H4 (cell line): Measurements from ENCODE around the gene CD200. TPM values are rescaled to one million over a fixed set of nuclear protein-coding genes. Genes with fewer than 3 reads are reported as not detected.
"Not testable (repeated sequence)": the region's sequence is repeated elsewhere in the genome, so short reads cannot be mapped to it uniquely, and the experiment has no call there.

ENCODE experiments used
- DNase-seq: peaks from one replicate; pipeline ENCODE4 v3.0.0-alpha.2; 2015; ENCODE audit warnings: low spot score
- total RNA-seq: library from RNA; depleted of rRNA; stranded (reverse); fragments of >200 nt; shearing (Covaris generic); gene quantifications from 2 replicates; pipeline ENCODE4 v1.2.3, GENCODE V29; 2014

The CD200 gene
- total RNA-seq, 1 experiment from 2014 or later, result not detected

- DNase-seq, result no peak
These were observed 25.2 kb downstream of the CD200 start for GRCh38 chr3:112357930-112358780.

DNA sequence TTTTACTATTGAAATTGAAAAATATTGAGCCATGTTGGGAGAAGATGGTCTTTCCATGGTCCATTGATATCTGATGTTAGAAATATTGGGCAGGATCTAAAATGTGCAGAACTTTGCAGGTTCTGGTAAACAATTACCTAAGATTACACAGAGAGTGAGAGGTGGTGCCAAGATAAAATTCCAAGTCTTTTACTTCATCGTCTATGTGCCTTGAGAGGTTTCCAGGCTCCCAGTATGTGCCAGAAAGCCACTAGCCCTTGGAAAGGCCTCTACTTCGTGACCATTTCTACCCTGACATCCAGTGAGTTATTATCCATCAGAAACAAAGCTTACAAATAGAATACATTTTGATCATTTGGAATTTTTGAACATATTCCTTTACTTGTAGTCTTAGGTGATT, 27.6 kb downstream of the CD200 start:
- DNase-seq, result no peak

DNA sequence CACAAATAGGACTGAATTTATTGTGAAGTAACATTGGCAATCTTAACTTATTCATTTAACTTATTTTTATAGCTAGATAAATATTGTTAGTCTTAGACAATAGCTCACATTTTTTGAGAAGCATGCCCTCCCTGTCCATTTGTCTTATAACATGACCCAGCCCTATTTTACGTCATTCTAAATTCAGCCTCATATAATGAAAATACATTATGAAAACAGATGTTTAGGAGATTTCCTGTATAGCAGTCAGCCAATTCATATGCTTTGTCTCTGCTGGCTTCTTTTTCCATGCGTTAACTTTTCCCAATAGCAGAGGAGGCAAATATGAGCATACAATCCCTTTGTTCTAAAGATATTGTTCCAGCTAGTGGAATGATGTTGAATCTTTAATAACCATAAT, 29.3 kb downstream of the CD200 start:
- no peak for DNase-seq

DNA sequence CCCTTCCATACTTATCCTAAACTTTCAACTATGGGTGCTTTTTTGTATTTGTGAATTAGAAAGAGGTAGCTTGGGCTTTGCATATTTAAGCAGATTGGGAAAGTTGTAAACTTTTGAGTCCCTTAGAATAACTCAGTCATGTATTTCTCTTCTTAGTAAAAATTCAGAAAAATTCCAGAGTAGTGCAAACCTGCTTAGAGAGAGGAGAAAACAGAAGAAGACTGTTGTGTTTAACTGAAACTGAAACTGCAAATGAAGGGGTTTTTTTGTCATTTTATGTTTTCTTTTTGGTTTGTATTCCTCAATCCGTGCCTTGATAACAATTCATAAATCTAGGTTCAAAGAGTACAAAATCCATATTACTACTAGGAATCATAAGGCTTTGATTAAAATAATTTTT, 31.3 kb downstream of the CD200 start:
- DNase-seq, result no peak

GRCh38 chr3:112365035-112365434, 32.1 kb downstream of the CD200 start:
- DNase-seq, result no peak

GRCh38 chr3:112365636-112366035, 32.7 kb downstream of the CD200 start:
- no peak for DNase-seq

GRCh38 chr3:112366522-112366921, 33.6 kb downstream of the CD200 start:
- DNase-seq, result no peak

DNA sequence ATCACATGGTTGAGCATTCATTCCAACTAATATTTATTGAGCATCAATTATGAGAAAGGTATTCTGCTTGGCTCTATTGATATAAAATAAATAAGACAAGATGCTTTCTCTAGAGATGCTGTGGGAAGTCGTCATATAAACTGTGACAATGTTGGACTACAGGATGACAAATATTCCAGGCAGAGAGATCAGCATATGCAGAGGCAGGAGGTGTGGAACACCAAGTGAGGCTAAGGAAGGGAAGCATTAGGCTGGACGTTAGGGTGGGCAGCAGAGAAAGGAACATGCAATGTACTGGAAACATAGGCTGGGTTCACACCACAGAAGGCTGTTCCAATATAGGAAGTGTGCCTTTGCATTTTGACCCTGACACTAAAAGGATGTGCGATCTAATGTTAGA, 38.6 kb downstream of the CD200 start:
- no peak for DNase-seq

GRCh38 chr3:112372396-112372795, 39.4 kb downstream of the CD200 start:
- DNase-seq, result no peak

- DNase-seq, result no peak
These were observed 40.5 kb downstream of the CD200 start for GRCh38 chr3:112373476-112373875.

DNA sequence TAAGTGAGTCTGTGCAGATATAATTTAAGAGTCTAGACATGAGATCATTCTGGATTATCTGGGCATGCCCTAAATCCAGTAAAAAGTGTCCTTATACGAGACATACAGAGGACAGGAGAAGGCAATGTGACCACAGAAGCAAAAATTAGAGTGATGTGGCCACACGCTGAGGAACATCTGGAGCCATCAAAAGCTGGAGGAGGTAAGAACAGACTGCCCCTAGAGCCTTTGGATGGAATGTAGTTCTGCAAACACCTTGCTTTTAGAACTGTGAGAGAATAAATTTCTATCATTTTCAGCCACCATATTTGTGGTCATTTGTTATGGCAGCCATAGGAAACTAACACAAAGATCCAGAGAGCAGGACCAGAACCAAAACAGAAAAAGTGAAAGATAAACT, 41.0 kb downstream of the CD200 start:
- DNase-seq, result no peak

- no peak for DNase-seq
These were observed 41.4 kb downstream of the CD200 start for GRCh38 chr3:112374333-112374734.

GRCh38 chr3:112375117-112375516, 42.2 kb downstream of the CD200 start:
- DNase-seq, result no peak

DNA sequence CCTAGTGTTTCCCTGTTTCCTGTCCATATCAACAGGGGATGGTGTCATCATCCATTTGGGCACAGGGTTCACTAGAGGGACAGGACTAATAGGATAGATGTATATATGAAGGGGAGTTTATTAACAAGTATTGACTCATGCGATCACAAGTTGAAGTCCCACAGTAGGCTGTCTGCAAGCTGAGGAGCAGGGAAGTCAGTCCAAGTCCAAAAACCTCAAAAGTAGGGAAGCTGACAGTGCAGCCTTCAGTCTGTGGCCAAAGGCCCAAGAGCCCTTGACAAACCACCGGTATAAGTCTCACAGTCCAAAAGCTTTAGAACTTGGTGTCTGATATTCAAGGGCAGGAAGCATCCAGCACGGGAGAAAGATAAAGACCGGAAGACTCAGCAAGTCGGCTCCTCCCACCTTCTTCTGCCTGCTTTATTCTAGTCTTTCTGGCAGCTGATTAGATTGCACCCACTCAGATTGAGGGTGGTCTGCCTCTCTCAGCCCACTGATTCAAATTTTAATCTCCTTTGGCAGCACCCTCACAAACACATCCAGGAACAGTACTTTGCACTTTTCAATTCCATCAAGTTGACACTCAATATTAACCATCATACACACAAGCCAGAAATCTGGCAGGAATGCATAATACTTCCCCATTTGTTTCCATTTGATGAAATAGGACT, 43.4 kb downstream of the CD200 start:
- DNase-seq, result no peak

GRCh38 chr3:112376992-112377391, 44.0 kb downstream of the CD200 start:
- DNase-seq, result no peak

DNA sequence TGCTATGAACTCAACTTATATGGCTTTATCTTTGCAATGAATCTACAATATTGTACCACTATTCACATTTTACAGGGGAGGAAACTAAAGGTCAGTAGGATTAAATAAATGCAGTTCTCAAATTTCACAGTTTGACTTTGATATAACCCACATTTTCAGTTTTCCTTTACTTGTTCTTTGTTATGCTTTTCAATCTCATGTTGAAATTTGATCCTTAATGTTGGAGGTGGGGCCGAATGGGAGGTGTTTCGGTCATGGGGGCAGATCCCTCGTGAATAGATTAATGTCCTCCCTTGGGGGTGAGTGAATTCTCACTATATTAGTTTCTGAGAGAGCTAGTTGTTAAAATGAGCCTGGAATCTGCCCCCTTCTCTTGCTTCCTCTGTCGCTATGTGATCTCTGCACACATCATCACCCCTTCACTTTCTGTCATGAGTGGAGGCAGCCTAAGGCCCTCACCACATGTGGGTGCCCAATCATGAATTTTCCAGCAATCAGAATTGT, 44.7 kb downstream of the CD200 start:
- DNase-seq, result no peak

- not testable (repeated sequence) for DNase-seq
These were observed 45.4 kb downstream of the CD200 start for GRCh38 chr3:112378347-112378746.

DNA sequence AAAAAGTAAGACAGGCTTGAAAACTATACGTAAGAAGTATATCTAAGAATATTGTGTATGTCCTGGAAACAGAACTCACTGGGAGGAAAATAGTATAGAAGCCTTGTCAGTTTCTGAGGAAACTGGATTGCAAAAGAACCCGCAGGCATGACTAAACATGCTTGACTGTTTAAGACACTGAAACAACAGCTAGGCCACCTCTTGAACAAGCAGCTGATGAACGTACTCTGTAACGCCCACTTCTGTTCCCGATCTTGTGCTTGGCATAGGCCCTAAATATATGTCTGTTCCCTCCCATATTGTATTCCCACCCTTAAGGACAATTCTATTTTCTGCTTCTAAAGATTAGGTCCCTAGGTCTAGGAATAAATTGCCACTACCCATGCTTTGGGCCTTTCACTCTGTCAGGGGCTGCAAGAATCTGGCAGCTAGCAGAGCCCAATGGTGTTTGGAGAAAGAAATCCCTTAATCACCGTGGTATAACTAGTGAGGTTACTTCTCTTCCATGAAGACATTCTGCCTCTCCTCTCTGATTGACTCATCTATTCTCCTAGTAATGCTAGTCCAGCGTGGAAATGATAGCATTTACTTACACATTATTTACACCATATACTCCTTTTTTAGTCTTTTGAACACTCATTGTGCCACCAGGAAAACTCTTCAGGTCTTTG, 46.2 kb downstream of the CD200 start:
- DNase-seq, result peak; percentile 69

GRCh38 chr3:112381673-112382542, 49.0 kb downstream of the CD200 start:
- DNase-seq, result no peak

GRCh38 chr3:112382543-112383160, 49.7 kb downstream of the CD200 start:
- DNase-seq, result no peak

DNA sequence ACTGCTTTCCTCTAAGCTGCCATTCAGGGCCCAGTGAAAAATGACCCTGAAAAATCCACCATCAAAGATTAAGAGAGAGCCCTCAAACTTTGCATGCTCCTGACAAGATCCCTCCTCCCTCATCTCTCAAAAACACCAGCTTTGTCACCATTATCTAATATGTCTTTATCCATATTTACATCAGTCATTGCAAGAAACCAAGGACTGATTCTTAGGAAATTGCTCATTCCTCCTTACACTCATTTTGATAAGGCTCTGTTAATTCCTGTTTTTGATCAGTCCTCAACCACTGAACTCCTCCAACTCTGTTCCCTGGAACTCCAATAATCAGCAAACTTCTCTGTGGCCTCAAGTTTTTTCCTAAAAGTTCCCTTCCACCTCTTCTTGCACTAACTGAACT, 51.8 kb downstream of the CD200 start:
- no peak for DNase-seq
